ENCODE data around the gene HS6ST3. TPM values are rescaled to one million over a fixed set of nuclear protein-coding genes. Genes with fewer than 3 reads are reported as not detected.

HS6ST3 gene
- total RNA-seq, 4 donors from 2014 or later: 0.16 to 0.27 TPM; not detected in 2

DNA sequence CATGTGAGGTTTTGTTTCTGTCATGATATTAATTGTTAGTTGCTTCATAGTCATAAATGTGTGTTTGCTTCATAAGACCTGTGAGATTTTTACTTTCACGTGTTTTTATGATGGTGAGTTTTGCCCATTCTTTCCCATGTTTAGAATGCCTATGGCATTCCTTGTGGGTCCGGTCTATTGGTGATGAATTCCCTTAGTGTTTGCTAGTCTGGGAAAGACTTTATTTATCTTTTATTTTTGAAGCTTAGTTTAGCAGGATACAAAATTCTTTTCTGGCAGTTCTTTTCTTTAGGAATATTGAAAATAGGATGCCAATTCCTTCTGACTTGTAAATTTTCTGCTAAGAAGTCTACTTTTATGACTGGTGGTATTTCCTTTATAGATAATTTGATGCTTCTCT lies 571.7 kb downstream of the HS6ST3 start:
- Histone ChIP-seq H3K4me1 (no peaks in the 10 kb centered on the region), H3K36me3 (no peaks in the 10 kb centered on the region), H3K27me3 (no peaks in the 10 kb centered on the region), H3K27ac (no peak overlapping the region), H3K4me3 (no peak overlapping the region), H3K9me3 (peaks cover 3 to 7% of the 10 kb centered on the region in 2 donors)
- in situ Hi-C loops (cut with MboI; ENCODE audit: low pct_ligation_motif_present in 1 of 4, low pct_unique_long_range_greater_than_20kb in 1 of 4, low sequenced_read_pairs in 3 of 4): no loop called here
- intact Hi-C loops (cut with DNase I; ENCODE audit: low total_unique reads): no loop called here
- TF ChIP-seq POLR2A (IDR thresholded peaks at IDR 0.05) (no peak), POLR2AphosphoS5 (IDR thresholded peaks at IDR 0.05) (no peak), EP300 (IDR thresholded peaks at IDR 0.05; ENCODE audit: low read depth) (no peak)
- TF ChIP-seq, protein P1, sequence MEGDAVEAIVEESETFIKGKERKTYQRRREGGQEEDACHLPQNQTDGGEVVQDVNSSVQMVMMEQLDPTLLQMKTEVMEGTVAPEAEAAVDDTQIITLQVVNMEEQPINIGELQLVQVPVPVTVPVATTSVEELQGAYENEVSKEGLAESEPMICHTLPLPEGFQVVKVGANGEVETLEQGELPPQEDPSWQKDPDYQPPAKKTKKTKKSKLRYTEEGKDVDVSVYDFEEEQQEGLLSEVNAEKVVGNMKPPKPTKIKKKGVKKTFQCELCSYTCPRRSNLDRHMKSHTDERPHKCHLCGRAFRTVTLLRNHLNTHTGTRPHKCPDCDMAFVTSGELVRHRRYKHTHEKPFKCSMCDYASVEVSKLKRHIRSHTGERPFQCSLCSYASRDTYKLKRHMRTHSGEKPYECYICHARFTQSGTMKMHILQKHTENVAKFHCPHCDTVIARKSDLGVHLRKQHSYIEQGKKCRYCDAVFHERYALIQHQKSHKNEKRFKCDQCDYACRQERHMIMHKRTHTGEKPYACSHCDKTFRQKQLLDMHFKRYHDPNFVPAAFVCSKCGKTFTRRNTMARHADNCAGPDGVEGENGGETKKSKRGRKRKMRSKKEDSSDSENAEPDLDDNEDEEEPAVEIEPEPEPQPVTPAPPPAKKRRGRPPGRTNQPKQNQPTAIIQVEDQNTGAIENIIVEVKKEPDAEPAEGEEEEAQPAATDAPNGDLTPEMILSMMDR (IDR thresholded peaks at IDR 0.05): no peak
- DNase-seq: no peak
- 87 to 90% methylated on average over 2 of the region's 2 CpGs for WGBS, 2 donors (ENCODE audit: low coverage in 1 of 2)

DNA sequence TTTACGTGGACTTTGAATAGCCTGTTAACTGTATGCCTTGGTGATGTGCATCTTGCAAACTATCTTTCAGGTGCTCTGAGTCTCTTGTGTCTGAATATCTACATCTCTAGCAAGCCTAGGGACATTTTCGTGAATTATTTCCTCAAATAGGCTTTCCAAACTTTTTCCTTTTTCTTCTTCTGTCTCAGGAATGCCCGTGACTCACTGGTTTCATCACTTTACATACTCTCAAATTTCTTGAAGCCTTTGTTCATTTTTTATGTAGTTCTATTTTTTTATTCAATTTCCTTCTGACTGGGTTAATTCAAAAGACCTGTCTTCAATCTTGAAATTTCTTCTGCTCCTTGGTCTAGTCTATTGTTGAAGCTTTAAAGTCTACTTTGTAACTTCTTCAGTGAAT lies 572.1 kb downstream of the HS6ST3 start:
- H3K9me3 ChIP-seq: peaks cover 3 to 7% of the 10 kb centered on the region in 2 donors
- intact Hi-C loops (cut with DNase I; ENCODE audit: low total_unique reads): no loop called here

DNA sequence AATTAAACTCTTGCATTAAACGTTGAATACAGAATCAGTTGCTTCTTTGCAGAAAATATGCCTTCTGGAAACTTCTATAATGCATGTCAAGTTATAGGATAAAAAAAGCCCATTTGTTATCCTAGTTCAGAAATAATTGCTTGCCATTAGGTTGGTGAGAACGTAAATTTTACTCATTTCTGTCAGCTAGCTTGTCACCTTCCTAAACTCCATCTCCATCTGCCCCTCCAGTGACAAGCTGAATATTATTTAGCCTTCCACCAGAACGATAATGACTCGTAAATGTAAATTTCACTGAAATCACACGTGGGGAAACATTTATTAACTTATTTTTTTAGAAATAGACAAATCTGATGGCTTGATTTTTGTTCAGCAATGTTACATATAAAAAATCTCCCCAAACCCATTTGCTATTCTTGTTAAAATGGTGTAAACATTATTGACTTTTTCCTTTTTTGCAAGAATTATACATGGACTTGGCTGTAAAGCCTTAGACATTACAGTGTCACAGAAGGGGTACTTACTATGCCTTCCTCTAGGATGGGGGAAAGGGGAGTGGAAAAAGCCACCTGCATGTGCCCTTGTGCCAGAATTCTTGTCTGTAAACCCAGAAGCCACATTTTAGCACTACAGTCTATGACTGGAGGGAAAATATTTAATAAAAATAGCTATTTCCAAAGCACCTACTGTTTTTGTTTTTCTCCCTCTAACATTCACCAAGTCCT lies 577.5 kb downstream of the HS6ST3 start:
- Histone ChIP-seq H3K36me3 (no peaks in the 10 kb centered on the region), H3K4me3 (no peak overlapping the region), H3K27ac (no peak overlapping the region), H3K9me3 (no peaks in the 10 kb centered on the region), H3K4me1 (no peaks in the 10 kb centered on the region), H3K27me3 (no peaks in the 10 kb centered on the region)
- 63 to 70% methylated on average over 5 of the region's 5 CpGs for WGBS, 2 donors (ENCODE audit: low coverage in 1 of 2)
- in situ Hi-C loops (cut with MboI; ENCODE audit: low pct_ligation_motif_present in 1 of 4, low pct_unique_long_range_greater_than_20kb in 1 of 4, low sequenced_read_pairs in 3 of 4) (no loop called here), intact Hi-C loops (cut with DNase I; ENCODE audit: low total_unique reads) (no loop called here)
- TF ChIP-seq, protein P1 (IDR thresholded peaks at IDR 0.05): no peak
- TF ChIP-seq EP300 (IDR thresholded peaks at IDR 0.05; ENCODE audit: low read depth) (no peak), POLR2A (IDR thresholded peaks at IDR 0.05) (no peak), POLR2AphosphoS5 (IDR thresholded peaks at IDR 0.05) (no peak)
- DNase-seq: no peak

More for the DNA sequence above, 572.1 kb downstream of the HS6ST3 start:
- 75 to 81% methylated on average over 3 of the region's 3 CpGs for WGBS, 2 donors (ENCODE audit: low coverage in 1 of 2)
- Histone ChIP-seq H3K36me3 (no peaks in the 10 kb centered on the region), H3K4me3 (no peak overlapping the region), H3K27ac (no peak overlapping the region), H3K27me3 (no peaks in the 10 kb centered on the region), H3K4me1 (no peaks in the 10 kb centered on the region)
- in situ Hi-C loops (cut with MboI; ENCODE audit: low pct_ligation_motif_present in 1 of 4, low pct_unique_long_range_greater_than_20kb in 1 of 4, low sequenced_read_pairs in 3 of 4): no loop called here
- TF ChIP-seq POLR2AphosphoS5 (IDR thresholded peaks at IDR 0.05) (no peak), POLR2A (IDR thresholded peaks at IDR 0.05) (no peak), EP300 (IDR thresholded peaks at IDR 0.05; ENCODE audit: low read depth) (no peak)
- TF ChIP-seq, protein P1 (IDR thresholded peaks at IDR 0.05): no peak
- DNase-seq: no peak

DNA sequence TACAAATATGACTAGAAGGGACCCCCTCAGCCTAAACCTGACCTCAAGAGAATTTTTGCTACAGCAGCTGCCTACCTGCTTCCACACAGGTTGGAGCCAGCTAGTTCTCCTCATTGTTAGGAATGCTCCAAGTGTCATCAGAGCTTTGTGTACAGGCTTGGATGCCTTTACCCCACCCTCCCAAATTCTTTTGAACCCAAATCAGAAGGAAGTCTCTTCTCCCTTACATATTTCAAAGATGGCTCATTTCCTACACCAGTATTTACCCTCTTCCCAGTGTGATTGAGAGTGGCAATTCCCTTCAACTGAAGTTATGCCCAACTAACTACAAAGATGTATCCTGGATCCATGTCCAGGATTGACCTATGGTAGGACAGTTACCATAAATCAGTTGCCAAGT lies 581.2 kb downstream of the HS6ST3 start:
- Histone ChIP-seq H3K27me3 (no peaks in the 10 kb centered on the region), H3K36me3 (no peaks in the 10 kb centered on the region), H3K4me3 (no peak overlapping the region), H3K27ac (no peak overlapping the region), H3K9me3 (no peaks in the 10 kb centered on the region), H3K4me1 (no peaks in the 10 kb centered on the region)
- in situ Hi-C loops (cut with MboI; ENCODE audit: low pct_ligation_motif_present in 1 of 4, low pct_unique_long_range_greater_than_20kb in 1 of 4, low sequenced_read_pairs in 3 of 4) (no loop called here), intact Hi-C loops (cut with DNase I; ENCODE audit: low total_unique reads) (no loop called here)
- DNase-seq: no peak
- no peak for TF ChIP-seq POLR2AphosphoS5 (IDR thresholded peaks at IDR 0.05)
- TF ChIP-seq, protein P1 (IDR thresholded peaks at IDR 0.05): no peak
- TF ChIP-seq POLR2A (IDR thresholded peaks at IDR 0.05): no peak
- TF ChIP-seq EP300 (IDR thresholded peaks at IDR 0.05; ENCODE audit: low read depth): no peak

Measured in transverse colon (tissue), 4 donors.